Measurements from ENCODE around the gene NUP160.
"Not testable (repeated sequence)": the region's sequence is repeated elsewhere in the genome, so short reads cannot be mapped to it uniquely, and the experiment has no call there.

Gene NUP160

DNA sequence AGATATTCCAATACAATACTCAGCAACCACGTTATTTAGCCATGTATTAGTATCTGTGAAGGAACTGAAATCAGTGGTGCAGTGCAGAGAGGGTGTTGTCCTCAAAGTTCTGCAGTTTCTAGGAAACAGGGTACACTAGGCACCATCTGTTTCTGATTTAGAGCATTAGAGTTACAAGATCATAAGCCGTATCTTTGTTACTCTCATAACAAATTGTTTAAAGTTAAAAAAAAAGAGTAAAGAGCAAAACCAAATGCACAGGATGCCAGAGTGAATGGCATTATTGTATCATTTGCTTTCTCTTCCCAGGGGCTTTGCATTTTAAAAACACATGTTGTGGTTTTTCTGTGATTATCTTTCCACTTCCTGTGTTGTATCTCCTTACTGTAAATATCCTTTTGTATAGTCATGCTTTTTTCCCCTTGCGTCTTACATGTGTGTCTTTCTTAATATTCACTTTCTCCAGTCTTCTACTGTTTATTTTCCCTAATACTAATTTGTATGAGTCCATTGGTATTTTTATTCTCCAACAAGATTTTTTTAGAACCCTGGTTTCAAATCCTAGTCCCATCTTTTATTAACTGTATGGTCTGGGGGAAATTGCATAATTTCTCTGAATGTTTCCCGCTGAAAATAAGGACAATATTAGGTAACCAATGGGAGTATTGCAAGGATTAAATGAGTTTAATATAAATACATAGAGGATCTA is 15.2 kb upstream of the NUP160 start:
- DNase-seq: no peak

DNA sequence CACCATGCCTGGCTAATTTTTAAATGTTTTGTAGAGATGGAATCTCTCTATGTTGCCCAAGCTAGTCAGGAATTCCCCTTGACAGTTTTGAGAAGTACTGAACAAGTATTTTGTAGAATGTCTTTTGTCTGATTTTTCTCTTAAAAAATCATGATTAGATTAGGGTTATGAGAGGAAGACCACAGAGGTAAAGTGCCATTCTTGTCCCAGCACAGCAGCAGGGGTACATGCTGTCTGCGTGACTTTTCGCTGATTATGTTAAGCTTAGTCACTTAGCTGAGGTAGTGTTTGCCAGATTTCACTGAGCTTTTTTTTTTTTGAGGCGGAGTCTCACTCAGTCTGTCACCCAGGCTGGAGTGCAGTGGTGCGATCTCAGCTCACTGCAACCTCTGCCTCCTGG is 13.6 kb upstream of the NUP160 start:
- no peak for DNase-seq

DNA sequence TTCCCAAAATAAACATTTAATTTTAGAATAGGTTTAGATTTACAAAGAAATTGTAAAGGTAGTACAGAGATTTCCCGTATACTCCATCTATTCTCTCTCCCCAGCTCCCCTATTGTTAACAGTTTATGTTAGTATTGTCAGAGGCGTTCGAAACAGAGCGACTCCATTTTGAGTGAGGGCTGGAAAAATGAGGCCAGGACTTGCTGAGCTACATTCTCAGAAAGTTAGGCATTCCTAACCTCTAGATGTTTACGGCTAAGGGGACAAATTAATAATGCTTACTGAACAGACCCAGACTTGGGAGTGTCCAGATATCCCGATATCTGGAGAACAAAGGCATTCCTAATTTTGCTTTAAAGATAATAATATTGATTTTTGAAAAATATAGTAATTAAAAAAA is 12.4 kb upstream of the NUP160 start:
- no peak for DNase-seq

DNA sequence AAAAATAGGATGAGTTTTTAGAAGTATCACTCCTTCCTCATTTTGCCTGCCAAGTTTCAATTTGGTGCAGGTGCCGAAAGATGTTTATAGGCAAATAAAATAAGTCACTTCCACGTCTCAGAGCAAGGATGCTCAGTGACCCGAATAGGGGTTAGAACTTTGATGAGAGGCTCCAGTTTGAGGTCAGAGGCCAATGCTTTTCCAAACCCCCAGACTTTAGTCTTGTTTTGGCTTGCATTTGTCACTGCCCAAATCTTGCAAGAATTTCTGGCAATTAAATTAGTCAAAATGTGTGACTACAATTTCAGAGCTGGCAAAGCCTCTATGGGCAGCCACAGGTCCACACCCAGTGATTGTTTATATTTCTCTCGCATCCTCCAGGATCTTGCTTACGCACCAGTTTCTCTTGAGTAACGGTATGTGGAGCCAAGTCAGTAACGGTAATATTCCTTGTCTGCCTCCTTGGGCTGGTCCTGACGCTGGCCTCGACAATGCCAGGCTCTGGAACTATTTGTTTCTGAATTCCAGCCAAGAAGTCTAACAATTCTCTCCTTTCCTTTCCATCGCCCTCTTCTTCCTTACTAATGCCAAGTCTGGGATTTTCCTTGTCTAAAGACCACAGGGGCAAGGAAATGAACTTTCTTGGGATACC is 9.9 kb upstream of the NUP160 start:
- no peak for DNase-seq

DNA sequence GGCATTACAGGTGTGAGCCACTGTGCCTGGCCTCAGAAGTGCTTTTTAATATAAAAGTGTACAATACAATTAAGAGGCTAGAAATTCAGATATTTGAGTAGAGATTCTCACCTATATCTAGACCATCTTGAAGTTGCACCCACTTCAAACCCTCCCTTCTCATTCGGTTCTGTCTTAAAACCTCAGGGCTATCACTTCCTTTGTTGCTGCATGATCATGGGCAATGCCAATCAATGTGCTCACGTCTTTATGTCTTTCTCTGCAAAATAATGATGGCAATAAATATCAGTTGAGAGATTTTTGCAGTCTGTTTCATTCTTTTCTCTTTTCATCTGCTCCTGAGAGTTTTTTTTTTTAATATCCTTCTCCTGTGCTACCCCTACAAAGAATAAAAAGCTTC is 9.3 kb upstream of the NUP160 start:
- no peak for DNase-seq

DNA sequence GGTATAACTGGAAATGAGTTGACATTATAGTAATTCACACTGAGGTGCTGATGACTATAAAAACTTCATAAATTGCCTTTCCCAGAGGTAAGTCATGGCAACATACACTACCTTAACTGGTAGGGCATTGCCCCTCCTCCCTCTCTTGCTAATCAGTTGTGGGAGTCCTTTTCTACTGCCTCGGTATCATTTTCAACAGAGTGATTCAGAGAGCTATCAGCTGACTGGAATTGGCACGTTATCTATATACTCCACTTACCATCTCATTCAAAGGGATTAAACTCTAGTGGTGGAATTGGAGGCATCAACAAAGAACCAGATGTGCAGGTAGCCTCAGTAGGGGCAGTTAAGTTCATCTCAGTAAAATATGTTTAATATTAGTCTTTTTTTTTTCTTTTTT is 8.0 kb upstream of the NUP160 start:
- no peak for DNase-seq

DNA sequence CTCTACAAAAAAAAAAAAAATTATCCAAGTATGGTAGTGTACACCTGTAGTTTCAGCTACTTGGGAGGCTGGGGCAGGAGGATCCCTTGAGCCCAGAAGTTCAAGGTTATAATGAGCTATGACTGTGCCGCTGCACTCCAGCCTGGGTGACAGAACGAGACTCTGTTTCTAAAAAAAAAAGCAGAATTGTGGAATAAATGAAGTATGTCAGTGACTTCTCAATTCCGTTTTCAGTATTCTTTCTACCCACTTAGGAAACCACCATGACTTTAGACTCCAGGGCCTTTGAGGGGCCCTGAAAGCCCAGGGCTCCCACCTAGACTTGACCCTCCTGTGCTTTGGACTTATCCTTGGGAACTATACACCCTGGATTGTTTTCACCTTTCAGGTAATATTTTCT is 6.5 kb upstream of the NUP160 start:
- no peak for DNase-seq

DNA sequence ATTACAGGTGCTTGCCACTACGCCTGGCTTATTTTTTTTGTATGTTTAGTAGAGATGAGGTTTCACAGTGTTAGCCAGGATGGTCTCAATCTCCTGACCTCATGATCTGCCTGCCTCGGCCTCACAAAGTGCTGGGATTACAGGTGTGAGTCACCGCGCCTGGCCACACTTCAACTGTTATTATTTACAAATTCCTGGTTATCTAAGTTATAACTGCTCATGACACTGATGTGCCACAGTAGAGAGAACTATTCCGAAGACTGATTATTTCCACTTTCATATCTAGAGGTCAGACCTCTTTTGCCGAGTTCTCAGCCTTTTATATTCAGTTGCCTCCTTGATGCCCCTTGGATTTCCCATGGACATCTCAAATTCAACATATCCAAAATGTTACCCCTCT is 3.9 kb upstream of the NUP160 start:
- DNase-seq: no peak

DNA sequence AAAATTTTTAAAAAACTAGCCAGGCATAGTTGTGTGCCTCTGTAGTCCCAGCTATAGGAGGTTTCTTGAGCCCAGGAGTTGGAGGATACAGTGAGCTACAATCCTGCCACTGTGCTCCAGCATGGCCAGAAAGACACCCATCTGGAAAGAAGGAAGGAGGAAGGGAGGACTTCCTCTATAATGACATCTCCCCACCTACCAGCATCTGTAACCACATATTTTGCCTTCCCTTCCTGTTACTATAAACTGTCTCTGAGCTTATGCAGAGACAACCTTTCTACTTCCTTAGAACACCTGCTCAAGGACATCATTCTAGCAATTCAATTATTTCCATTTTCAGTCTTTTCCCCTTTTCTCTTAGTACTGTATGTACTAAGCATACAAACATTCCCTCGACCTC is 2.2 kb upstream of the NUP160 start:
- DNase-seq: no peak

DNA sequence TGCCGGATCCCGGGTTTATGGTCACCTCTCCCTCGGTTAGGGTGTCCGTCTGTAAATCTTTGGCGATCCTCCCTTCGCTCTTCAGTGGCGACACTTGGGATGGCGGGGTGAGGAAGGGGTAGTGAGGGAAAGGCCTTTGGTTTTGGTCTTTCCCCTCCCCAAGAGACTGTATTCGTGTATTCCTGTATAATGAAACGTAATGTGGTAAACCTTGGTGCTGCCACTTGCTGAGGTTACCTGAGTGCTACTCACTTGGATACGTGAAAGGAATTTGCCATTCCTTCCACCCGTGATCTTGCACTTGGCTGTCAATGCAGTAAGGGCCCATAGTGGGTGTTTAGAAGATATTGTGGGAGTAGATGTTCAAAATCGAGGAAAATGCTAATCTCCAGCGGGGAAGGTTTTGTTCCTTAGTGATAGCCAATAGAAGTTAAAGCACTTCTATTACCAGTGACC is 578 bp upstream of the NUP160 start:
- no peak for DNase-seq

DNA sequence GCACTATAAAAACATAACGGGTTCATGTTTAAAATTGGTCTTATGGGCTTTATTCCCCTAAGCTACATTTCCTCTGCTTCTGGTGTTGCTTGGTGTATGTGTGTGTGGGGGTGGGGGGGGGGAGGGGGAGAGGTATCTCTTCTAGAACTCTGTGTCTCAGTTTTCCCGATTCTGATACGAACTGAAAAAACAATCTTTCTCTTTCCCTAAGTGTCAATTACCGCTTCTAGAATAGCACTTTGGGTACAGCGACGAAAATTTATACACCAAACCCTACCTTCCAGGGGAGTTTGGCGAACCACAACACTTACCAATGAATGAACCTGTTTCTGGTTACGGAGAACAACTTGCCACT is 636 bp downstream of the NUP160 start:
- no peak for DNase-seq

DNA sequence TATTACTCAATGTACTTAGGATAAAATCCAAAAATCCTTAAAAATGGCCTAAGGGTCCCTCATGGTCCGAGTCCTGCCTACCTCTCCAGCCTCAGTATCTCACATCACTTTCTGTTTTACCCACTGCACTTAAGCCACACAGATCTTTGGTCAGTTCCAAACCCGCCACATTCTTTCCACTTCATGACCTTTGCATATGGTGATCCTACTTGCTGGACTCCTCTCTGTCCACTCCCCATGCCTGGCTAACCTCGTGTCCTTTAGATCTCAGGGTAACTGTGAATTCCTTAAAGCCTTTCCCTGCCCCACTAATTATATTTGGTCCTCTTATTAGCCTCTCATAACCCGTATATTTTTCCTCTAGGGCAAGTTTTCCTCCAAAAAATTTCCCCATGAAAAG is 1.2 kb downstream of the NUP160 start:
- DNase-seq: no peak

DNA sequence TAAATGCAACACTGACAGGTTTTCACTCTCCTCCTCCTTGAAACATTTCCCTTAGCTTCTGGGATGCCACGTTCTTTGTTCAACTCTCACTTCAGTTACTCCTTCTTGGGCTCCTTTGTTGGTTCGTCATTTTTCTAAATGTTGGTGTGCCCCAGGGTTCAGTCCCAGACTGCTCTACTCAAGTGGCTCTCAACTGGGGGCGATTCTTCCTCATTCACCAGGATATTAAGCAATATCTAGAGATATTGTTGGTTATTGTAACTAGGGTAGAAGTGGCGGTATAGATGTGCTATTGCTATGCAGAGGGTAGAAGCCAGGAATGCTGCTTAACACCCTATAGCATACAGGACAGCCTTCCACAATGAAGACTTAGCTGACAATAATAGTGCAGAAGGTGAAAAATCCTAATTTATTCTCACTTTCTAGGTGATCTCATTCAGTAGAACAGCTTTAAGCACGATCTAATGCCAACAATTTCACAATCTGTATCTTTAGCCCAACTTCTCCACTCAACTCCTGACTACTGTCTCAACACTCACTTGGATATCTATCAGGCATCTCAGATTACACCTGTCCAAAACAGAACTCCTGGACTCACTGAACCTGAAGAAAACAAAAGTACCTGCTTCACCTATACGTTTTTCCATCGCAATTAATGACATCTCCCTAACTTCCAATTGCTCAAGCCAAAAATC is 4.6 kb downstream of the NUP160 start:
- no peak for DNase-seq

DNA sequence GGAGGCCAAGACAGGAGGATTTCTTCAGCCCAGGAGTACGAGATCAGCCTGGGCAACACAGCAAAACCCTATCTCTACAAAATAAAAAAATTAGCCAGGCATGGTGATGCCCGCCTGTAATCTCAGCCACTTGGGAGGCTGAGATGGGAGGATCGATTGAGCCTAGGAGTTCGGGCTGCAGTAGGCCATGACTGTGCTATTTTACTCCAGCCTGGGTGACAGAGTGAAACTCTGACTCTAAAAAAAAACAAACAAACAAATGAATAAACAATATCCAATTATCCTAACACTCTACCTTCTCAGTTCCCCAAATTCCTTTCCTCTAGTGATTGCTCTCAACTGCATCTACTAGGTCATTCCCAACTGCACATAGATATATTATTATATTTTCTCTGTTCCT is 5.4 kb downstream of the NUP160 start:
- no peak for DNase-seq

DNA sequence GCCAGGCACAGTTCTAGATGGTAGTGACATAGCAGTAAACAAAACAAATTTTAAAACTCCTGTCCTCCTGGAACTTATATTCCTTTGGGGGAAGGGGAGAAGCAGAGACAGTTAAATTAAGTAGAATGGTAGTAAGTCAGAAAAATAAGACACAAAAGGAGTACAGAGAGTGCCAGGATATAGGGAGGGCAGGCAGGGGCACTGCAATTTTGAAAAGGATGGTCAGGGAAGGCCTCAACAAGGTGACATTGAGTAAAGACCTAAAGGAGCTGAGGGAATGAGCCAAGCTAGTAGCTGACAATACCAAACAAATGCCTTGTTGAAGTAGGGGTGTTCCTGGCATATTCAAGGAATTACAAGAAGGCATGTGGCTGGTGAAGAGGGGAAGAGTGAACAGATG is 10.2 kb downstream of the NUP160 start:
- no peak for DNase-seq

DNA sequence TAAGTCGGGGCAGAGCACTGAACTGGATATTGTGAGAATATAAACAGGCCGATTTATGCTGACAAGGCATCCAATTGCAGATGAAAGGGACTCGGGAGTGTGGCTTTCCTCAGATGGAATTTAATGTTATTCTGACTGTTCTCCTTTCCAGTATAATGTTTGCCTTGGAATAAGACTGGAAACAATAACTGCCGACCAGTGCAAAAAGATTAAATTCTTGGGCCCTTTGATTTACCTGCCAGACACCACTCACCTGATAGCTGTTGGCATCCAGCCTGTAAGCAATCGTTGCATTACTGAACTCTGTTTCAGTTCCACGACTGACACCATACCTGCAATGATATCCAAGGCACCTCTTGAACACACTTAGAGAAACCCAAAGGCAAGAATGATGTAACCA is 10.9 kb downstream of the NUP160 start:
- no peak for DNase-seq

DNA sequence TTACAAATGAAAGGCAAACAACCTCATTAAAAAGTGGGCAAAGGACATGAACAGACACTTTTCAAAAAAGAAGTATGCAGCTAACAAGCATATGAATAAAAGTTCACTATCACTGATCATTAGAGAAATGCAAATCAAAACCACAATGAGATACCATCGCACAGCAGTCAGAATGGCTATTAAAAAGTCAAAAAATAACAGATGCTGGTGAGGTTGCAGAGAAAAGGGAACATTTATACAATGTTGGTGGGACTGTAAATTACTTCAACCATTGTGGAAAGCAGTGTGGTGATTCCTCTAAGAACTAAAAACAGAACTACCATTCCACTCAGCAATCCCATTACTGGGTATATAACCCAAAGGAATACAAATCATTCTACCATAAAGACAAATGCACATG is 18.1 kb downstream of the NUP160 start:
- DNase-seq: not testable (repeated sequence)

DNA sequence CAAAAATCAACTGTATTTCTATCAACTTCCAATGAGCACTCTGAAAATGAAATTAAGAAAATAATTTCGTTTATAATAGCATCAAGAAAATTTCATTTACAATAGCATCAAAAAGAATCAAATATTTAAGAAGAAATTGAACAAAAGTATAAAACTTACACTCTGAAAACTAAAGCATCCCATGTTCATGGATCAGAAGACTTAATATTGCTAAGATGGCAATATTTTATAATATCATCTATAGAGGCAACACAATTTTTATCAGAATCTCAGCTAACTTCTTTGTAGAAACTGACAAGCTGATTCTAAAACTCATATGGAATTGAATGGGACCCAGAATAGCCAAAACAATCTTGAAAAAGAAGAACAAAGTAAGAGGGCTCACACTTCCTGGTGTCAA is 19.9 kb downstream of the NUP160 start:
- DNase-seq: no peak

DNA sequence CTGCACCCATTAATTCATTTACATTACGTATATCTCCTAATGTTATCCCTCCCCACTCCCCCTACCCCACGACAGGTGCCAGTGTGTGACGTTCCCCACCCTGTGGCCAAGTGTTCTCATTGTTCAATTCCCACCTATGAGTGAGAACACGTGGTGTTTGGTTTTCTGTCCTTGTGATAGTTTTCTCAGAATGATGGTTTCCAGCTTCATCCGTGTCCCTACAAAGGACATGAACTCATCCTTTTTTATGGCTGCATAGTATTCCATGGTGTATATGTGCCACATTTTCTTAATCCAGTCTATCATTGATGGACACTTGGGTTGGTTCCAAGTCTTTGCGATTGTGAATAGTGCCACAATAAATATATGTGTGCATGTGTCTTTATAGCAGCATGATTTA is 25.5 kb downstream of the NUP160 start:
- not testable (repeated sequence) for DNase-seq

DNA sequence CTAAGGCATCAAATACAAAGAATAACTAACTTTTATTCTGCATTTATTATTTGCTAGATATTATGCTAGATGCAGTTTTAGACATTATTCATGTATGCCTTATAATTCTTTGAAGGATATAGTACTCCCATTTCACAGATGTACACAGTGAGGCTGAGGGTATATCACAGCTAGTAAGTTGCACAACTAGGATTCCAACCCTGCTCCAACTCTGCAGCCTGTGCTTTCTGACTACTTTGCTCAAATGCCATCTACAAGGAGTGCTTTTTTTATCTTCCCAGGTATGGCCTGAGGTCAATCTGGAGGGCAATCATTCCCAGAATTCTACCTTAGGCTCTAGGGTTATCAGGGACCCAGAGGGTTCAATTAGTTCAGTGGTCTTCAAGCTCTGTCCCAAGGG is 28.4 kb downstream of the NUP160 start:
- no peak for DNase-seq

DNA sequence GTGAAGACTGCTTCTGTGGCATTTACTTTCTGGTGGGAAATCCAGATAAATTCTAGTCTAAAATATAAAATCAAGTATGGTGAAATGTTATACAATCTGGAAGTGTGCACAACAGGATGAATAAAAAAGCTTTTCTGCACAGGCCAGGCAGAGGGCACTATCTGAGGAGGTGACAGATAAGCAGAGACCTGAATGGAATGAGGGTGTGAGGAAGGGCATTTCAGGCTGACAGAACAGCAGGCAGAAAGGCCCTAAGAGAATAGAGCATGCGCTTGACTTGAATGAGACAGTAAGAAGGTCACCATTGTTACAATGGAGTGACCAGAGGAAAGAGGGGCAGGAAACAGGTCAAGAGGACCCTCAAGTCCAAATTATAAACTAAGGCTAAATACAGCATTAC is 47.4 kb downstream of the NUP160 start:
- no peak for DNase-seq

DNA sequence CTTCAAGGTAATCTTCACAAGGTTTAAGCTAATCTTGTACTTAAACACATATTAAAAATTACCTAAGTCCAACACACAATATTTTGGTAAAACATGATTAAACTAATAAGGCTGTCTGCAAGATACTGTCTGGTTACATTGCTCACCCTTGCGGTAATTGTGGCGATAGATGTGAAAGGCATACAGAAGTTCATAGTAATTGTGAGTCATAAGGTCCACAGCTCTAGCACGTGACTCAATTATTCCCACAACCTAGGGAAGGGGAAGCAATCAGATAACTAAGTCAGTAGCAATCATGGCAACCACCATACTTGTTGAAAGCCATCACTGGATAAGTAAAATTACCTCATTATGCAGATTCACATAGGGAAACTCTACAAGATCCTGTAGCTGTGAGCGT is 50.5 kb downstream of the NUP160 start:
- DNase-seq: no peak

DNA sequence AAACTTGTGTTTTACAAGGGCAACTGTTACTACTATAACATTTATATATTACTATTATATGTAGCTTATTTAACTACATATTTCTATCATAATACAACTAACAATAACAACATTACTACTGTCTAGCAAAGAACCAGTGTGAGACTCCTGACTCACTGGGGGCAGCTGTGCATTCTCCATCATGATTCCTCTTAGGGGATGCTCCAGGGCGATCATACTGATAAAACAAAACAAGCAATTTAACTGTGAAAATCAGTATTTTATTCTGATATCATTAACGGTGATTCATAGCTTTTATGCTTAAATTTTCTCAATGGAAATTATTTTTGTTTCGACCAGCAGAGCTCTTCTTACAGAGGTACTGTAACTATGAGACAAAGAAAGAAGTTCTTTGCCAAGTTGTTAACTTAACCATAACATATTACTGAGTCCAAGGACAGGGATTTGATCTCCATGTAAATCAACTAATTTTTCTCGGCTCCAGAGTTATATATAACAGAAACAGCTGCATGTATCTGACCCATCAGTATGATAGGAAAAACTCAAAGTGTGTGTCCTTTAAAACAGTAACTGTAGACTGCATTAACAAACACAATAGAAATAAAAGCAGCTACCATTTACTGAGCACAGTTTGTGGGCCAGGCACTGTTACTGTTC is 56.2 kb downstream of the NUP160 start:
- no peak for DNase-seq

DNA sequence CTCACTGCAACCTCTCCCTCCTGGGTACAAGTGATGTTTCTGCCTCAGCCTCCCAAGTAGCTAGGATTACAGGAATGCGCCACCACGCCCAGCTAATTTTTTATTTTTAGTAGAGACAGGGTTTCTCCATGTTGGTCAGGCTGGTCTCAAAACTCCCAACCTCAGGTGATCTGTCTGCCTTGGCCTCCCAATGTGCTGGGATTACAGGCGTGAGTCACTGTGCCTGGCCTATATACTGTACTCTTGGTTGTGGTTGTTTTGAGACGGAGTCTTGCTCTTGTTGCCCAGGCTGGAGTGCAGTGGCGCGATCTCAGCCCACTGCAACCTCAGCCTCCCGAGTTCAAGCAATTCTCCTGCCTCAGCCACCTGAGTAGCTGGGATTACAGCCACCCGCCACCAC is 58.1 kb downstream of the NUP160 start:
- DNase-seq: not testable (repeated sequence)
